ENCODE data around the gene BACH2. TPM values are rescaled to one million over a fixed set of nuclear protein-coding genes. Genes with fewer than 3 reads are reported as not detected.
A peak's percentile ranks its signal among the peaks of the same experiment; 100 is the strongest.

Gene BACH2
- total RNA-seq, 1 donor from 2014 or later, result 1.5 TPM

- no peak for DNase-seq (ENCODE audit: low read depth in 2 of 2)
Observed at GRCh38 chr6:89944181-89944755, 352.4 kb downstream of the BACH2 start.

GRCh38 chr6:89942601-89943000 lies 354.0 kb downstream of the BACH2 start:
- no peak for DNase-seq (ENCODE audit: low read depth in 2 of 2)

- DNase-seq (ENCODE audit: low read depth in 2 of 2), result no peak
Observed at GRCh38 chr6:89941763-89942497, 354.7 kb downstream of the BACH2 start.

- no peak for DNase-seq (ENCODE audit: low read depth in 2 of 2)
Observed at GRCh38 chr6:89941031-89941762, 355.4 kb downstream of the BACH2 start.

GRCh38 chr6:89940225-89941027 lies 356.2 kb downstream of the BACH2 start:
- peak; percentile 79 to 85 for DNase-seq (ENCODE audit: low read depth in 2 of 2)

- DNase-seq (ENCODE audit: low read depth in 2 of 2), result no peak
Observed at GRCh38 chr6:89939144-89939543, 357.5 kb downstream of the BACH2 start.

GRCh38 chr6:89938014-89938413 lies 358.6 kb downstream of the BACH2 start:
- no peak for DNase-seq (ENCODE audit: low read depth in 2 of 2)

- DNase-seq (ENCODE audit: low read depth in 2 of 2), result no peak
Observed at GRCh38 chr6:89936177-89936576, 360.5 kb downstream of the BACH2 start.

GRCh38 chr6:89934685-89935366 lies 361.8 kb downstream of the BACH2 start:
- no peak for DNase-seq (ENCODE audit: low read depth in 2 of 2)

- no peak for DNase-seq (ENCODE audit: low read depth in 2 of 2)
Observed at GRCh38 chr6:89932245-89932802, 364.3 kb downstream of the BACH2 start.

GRCh38 chr6:89930789-89931188 lies 365.9 kb downstream of the BACH2 start:
- no peak for DNase-seq (ENCODE audit: low read depth in 2 of 2)

GRCh38 chr6:89928604-89929003 lies 368.0 kb downstream of the BACH2 start:
- DNase-seq (ENCODE audit: low read depth in 2 of 2), result peak; percentile 24 to 79

- peak; percentile 52 to 92 for DNase-seq (ENCODE audit: low read depth in 2 of 2)
Observed at GRCh38 chr6:89927791-89928550, 368.7 kb downstream of the BACH2 start.

- no peak for DNase-seq (ENCODE audit: low read depth in 2 of 2)
Observed at GRCh38 chr6:89927264-89927663, 369.4 kb downstream of the BACH2 start.

- no peak for DNase-seq (ENCODE audit: low read depth in 2 of 2)
Observed at GRCh38 chr6:89925826-89926225, 370.8 kb downstream of the BACH2 start.

- no peak for DNase-seq (ENCODE audit: low read depth in 2 of 2)
Observed at GRCh38 chr6:89924231-89924630, 372.4 kb downstream of the BACH2 start.

GRCh38 chr6:89921691-89922090 lies 375.0 kb downstream of the BACH2 start:
- no peak for DNase-seq (ENCODE audit: low read depth in 2 of 2)

- DNase-seq (ENCODE audit: low read depth in 2 of 2), result no peak
Observed at GRCh38 chr6:89921197-89921596, 375.4 kb downstream of the BACH2 start.

- no peak for DNase-seq (ENCODE audit: low read depth in 2 of 2)
Observed at GRCh38 chr6:89917801-89918366, 378.8 kb downstream of the BACH2 start.

- no peak for DNase-seq (ENCODE audit: low read depth in 2 of 2)
Observed at GRCh38 chr6:89917216-89917615, 379.4 kb downstream of the BACH2 start.
